ENCODE data around the gene ANAPC15. TPM values are rescaled to one million over a fixed set of nuclear protein-coding genes. Genes with fewer than 3 reads are reported as not detected.

ANAPC15 gene
- total and polyA plus RNA-seq, 2 of the 13 experiments (the other 11 are each of a cell fraction or from before 2014, with no cell fraction given): 18.8 to 25.7 TPM

GRCh38 chr11:72080326-72081183 lies 31.9 kb downstream of the ANAPC15 start, which contains the start of the genes LRRC51 and NUMA1 (continued):
- no peak for TF ChIP-seq SKIL (CRISPR knock-in tag; IDR thresholded peaks at IDR 0.05; ENCODE audit: borderline replicate concordance)
- no peak for TF ChIP-seq ZNF780A (CRISPR knock-in tag; IDR thresholded peaks at IDR 0.05)
- TF ChIP-seq CSRNP1 (CRISPR knock-in tag; IDR thresholded peaks at IDR 0.05): no peak
- peak; percentile 65 for TF ChIP-seq MAX (IDR thresholded peaks at IDR 0.05)
- TF ChIP-seq GPBP1L1 (CRISPR knock-in tag; IDR thresholded peaks at IDR 0.05): no peak
- TF ChIP-seq ZNF597 (CRISPR knock-in tag; IDR thresholded peaks at IDR 0.05): no peak
- TF ChIP-seq SOX6 (IDR thresholded peaks at IDR 0.05): no peak
- peak; percentile 63; the same call in 1 of the 2 replicates for TF ChIP-seq SOX6 (CRISPR knock-in tag; IDR thresholded peaks at IDR 0.05)
- no peak for TF ChIP-seq ZNF431 (CRISPR knock-in tag; IDR thresholded peaks at IDR 0.05; ENCODE audit: borderline replicate concordance, low read depth)
- TF ChIP-seq ZNF83 (CRISPR knock-in tag; IDR thresholded peaks at IDR 0.05; ENCODE audit: borderline replicate concordance): no peak
- TF ChIP-seq TRAFD1 (CRISPR knock-in tag; IDR thresholded peaks at IDR 0.05; ENCODE audit: borderline replicate concordance): no peak
- no peak for TF ChIP-seq MAFG (CRISPR knock-in tag; IDR thresholded peaks at IDR 0.05)
- TF ChIP-seq ZNF33A (CRISPR knock-in tag; IDR thresholded peaks at IDR 0.05; ENCODE audit: borderline replicate concordance): no peak
- peak; percentile 72; the same call in 1 of the 2 replicates for TF ChIP-seq THAP9 (CRISPR knock-in tag; IDR thresholded peaks at IDR 0.05; ENCODE audit: borderline replicate concordance)
- TF ChIP-seq EED (CRISPR knock-in tag; IDR thresholded peaks at IDR 0.05): no peak
